Body of pancreas (tissue), 4 donors: ENCODE results near the gene GAST.

Source experiments
- POLR2A ChIP-seq, 3 donors: fragments of 450-650 bp; IDR thresholded peaks; one replicate each; pipeline ENCODE4 v1.6.1; 2016; ENCODE audit warnings: antibody characterized with exemption in 3 of 3, mild to moderate bottlenecking in 2 of 3
- TF ChIP-seq, protein P1 (sequence below), 7 experiments: fragments of 450-650 bp in 4 of 7; fragments of 200-600 bp in 3 of 7; sonication (generic) in 3 of 7; IDR thresholded peaks; one replicate each; pipeline ENCODE4 v1.5.1; 2016 to 2019; ENCODE audit warnings: antibody characterized with exemption in 7 of 7

DNA sequence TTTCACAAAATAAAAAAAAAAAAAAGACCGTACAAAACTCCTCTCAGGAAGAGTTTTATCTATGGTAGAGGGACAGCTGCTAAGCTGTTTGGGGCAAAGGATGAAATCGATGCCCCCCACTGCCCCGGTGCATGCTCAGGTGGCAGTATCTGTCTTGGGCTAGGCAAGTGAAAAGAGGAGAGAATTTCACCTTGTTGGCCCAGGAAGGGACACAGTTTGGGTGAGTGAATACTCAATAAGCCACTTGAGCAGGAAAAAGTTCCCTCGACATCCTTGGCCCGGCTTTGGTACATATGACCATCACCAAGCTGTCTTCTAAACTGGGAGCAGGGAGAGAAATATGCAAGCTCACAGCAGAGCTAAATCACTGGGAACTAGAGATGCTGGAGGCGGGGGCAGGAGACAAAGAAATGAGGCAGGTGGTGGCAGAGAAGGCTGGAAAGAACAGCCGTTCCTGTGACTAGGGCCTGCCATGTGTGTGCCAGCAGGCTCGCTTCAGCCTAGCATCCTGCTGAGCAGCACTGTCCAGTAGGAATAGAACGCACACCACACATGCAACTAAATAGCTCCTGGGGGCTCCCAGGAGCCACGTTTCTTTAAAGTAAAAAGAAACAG is 31.6 kb upstream of the GAST start:
- TF ChIP-seq, protein P1, sequence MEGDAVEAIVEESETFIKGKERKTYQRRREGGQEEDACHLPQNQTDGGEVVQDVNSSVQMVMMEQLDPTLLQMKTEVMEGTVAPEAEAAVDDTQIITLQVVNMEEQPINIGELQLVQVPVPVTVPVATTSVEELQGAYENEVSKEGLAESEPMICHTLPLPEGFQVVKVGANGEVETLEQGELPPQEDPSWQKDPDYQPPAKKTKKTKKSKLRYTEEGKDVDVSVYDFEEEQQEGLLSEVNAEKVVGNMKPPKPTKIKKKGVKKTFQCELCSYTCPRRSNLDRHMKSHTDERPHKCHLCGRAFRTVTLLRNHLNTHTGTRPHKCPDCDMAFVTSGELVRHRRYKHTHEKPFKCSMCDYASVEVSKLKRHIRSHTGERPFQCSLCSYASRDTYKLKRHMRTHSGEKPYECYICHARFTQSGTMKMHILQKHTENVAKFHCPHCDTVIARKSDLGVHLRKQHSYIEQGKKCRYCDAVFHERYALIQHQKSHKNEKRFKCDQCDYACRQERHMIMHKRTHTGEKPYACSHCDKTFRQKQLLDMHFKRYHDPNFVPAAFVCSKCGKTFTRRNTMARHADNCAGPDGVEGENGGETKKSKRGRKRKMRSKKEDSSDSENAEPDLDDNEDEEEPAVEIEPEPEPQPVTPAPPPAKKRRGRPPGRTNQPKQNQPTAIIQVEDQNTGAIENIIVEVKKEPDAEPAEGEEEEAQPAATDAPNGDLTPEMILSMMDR (IDR thresholded peaks at IDR 0.05): no peak
- no peak for TF ChIP-seq POLR2A (IDR thresholded peaks at IDR 0.05)
